Activated T-helper 17 cell treated with anti-CD3 and anti-CD28 coated beads, Interleukin-2, amount 50 U/mL, for 72 hours (primary cell): Measurements from ENCODE around the gene LRRFIP2. TPM values are rescaled to one million over a fixed set of nuclear protein-coding genes. Genes with fewer than 3 reads are reported as not detected.

Source experiments
- total RNA-seq, 2 donors: library from RNA; stranded (reverse); gene quantifications; one replicate each; pipeline ENCODE4 v1.2.3, GENCODE V29; 2022

Gene LRRFIP2
- total RNA-seq, 2 donors from 2014 or later = 36.6 to 41.3 TPM

Other genes with a start within 250 kb of the LRRFIP2 start
- gene TRANK1, start 229.5 kb downstream of the LRRFIP2 start, total RNA-seq = 10 to 100 TPM; 12.3 to 12.8 TPM
- 10 to 100 TPM; 14.8 to 21.0 TPM for gene EPM2AIP1, start 181.5 kb downstream of the LRRFIP2 start, total RNA-seq
- 10 to 100 TPM; 47.5 to 62.2 TPM for gene MLH1, start 181.1 kb downstream of the LRRFIP2 start, total RNA-seq
- gene GOLGA4, start 68.7 kb upstream of the LRRFIP2 start, total RNA-seq = 10 to 100 TPM; 39.2 to 46.1 TPM